Measurements from ENCODE around the gene KREMEN2. TPM values are rescaled to one million over a fixed set of nuclear protein-coding genes. Genes with fewer than 3 reads are reported as not detected.

The KREMEN2 gene
- total and polyA plus RNA-seq, 2 of the 8 experiments (the other 6 are each of a cell fraction or from before 2014, with no cell fraction given) = 6.6 to 7.0 TPM

DNA sequence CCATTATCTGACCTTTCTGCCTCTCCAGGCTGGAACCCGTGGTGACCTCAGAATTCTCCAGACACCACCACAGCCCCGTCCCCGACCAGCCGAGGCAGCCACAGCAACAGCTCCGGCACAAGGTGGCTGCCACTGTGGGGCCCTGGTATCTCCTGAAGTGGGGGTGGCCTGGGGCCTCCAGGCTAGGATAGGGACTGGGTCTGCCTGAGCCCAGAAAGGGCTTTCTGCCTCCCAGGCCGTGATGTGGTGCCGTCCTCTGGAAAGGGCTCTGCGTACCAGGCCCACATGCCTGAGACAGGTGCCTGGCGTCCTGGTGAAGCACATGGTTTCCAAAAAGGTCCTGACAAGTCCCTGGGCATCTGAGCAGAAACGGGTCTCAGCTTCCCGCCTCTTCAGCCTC, 35.3 kb upstream of the KREMEN2 start:
- no peak overlapping the region for H2AFZ ChIP-seq (ENCODE audit: low read length)
- 0 out of 2 replicates have a peak, but pooled peaks cover 3% of the 10 kb centered on the region for H3K79me1 ChIP-seq (ENCODE audit: low read depth, low read length)
- no peak overlapping the region for H2BK15ac ChIP-seq (ENCODE audit: low read length)
- H4K91ac ChIP-seq (replicated peaks; ENCODE audit: insufficient read length, low read length) = no peak overlapping the region
- no peak overlapping the region for H2BK20ac ChIP-seq (ENCODE audit: low read length)
- H4K8ac ChIP-seq (ENCODE audit: extremely low read depth, insufficient read depth, low read length) = no peak overlapping the region; the same call in 1 of the 2 replicates
- no peak overlapping the region for H3K14ac ChIP-seq (ENCODE audit: insufficient read length)
- H3K23me2 ChIP-seq (ENCODE audit: low read depth, low read length) = no peaks in the 10 kb centered on the region; the same call in 1 of the 2 replicates
- no peak overlapping the region for H3K4me3 ChIP-seq (ENCODE audit: extremely low read depth in 1 of 4, insufficient read depth in 2 of 4, low read depth in 3 of 4, low read length in 4 of 4)
- H3K4me2 ChIP-seq (ENCODE audit: insufficient read depth in 1 of 2, low read depth in 2 of 2, low read length in 2 of 2) = no peak overlapping the region
- H2BK120ac ChIP-seq (replicated peaks; ENCODE audit: low read depth, low read length) = no peak overlapping the region
- H3K9me3 ChIP-seq (ENCODE audit: insufficient read depth in 2 of 2, low read depth in 1 of 2, low read length in 1 of 2) = no peaks in the 10 kb centered on the region
- peak overlapping the region; percentile 39; the same call in 1 of the 2 replicates for H2BK12ac ChIP-seq (ENCODE audit: low read depth, low read length)
- 93% methylated on average over 11 of the region's 11 CpGs; no CpG with 5 or more reads in 1 of the 2 experiments for WGBS, 2 experiments (ENCODE audit: extremely low coverage in 1 of 2, insufficient coverage in 1 of 2, insufficient read length in 1 of 2, insufficient replicate concordance in 2 of 2, low coverage in 1 of 2, low lambda C conversion rate in 2 of 2, missing lambda C conversion rate in 1 of 2)
- H2BK5ac ChIP-seq (ENCODE audit: low read depth, low read length) = no peak overlapping the region
- CTCF ChIA-PET (ENCODE audit: partially characterized antibody) = interaction anchor here (1.6 to 10.4 kb wide), 7 partner anchors 15 to 86 kb away, joined by 3 to 98 read pairs (median 13); partner anchors contain the start of gene FLYWCH1
- H3K4me1 ChIP-seq (replicated peaks in 1 of 4; ENCODE audit: control insufficient read depth in 3 of 4, insufficient read depth in 4 of 4, low read length in 3 of 4) = peaks cover 4 to 15% (median 10%) of the 10 kb centered on the region in 4 experiments
- no peaks in the 10 kb centered on the region for H3K27me3 ChIP-seq (replicated peaks in 1 of 4; ENCODE audit: control insufficient read depth in 3 of 4, extremely low read depth in 1 of 4, insufficient read depth in 3 of 4, low read length in 3 of 4)
- FAIRE-seq (no peak), DNase-seq (ENCODE audit: low read depth in 1 of 2, low spot score in 2 of 2) (no peak)
- no peaks in the 10 kb centered on the region for H3K79me2 ChIP-seq (ENCODE audit: control insufficient read depth in 1 of 2, insufficient read depth in 2 of 2, low read length in 2 of 2)
- H4K5ac ChIP-seq (ENCODE audit: insufficient read length, low read depth, low read length) = no peak overlapping the region
- H4K20me1 ChIP-seq (replicated peaks in 1 of 2; ENCODE audit: control insufficient read depth in 1 of 2, insufficient read depth in 2 of 2, low read length in 2 of 2) = no peaks in the 10 kb centered on the region
- H3K56ac ChIP-seq (replicated peaks; ENCODE audit: insufficient read length, low read depth, low read length) = no peak overlapping the region
- no peak overlapping the region for H3K18ac ChIP-seq (ENCODE audit: extremely low read depth, low read length)
- peaks cover 0 to 6% (median 0%) of the 10 kb centered on the region in 4 experiments; a peak in 2 of 8 replicates for H3K36me3 ChIP-seq (ENCODE audit: control insufficient read depth in 2 of 4, insufficient read depth in 4 of 4, low read length in 3 of 4)
- no peak overlapping the region for H2AK5ac ChIP-seq (ENCODE audit: low read depth, low read length)
- H3K23ac ChIP-seq (ENCODE audit: insufficient read length) = no peak overlapping the region
- TF ChIP-seq, protein P1, sequence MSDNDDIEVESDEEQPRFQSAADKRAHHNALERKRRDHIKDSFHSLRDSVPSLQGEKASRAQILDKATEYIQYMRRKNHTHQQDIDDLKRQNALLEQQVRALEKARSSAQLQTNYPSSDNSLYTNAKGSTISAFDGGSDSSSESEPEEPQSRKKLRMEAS (IDR thresholded peaks at IDR 0.05) = peak; percentile 21; the same call in 1 of the 2 replicates
- TF ChIP-seq CBX5 (IDR thresholded peaks at IDR 0.05; ENCODE audit: low read depth, low read length) (no peak), RAD21 (IDR thresholded peaks at IDR 0.05 in 1 of 2, conservative IDR thresholded peaks at IDR 0.05 in 1 of 2; ENCODE audit: low read depth in 2 of 2, low read length in 2 of 2) (no peak)
- TF ChIP-seq, protein P2, sequence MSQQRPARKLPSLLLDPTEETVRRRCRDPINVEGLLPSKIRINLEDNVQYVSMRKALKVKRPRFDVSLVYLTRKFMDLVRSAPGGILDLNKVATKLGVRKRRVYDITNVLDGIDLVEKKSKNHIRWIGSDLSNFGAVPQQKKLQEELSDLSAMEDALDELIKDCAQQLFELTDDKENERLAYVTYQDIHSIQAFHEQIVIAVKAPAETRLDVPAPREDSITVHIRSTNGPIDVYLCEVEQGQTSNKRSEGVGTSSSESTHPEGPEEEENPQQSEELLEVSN (IDR thresholded peaks at IDR 0.05) = peak; percentile 53; the same call in 1 of the 2 replicates
- POLR2A ChIA-PET (ENCODE audit: partially characterized antibody) = interaction anchor here (1.3 kb wide), 2 partner anchors 27 to 46 kb away, joined by 3 to 4 read pairs; no protein-coding TSS in a partner anchor
- no peak overlapping the region for H3K9ac ChIP-seq (replicated peaks in 1 of 4; ENCODE audit: extremely low read depth in 1 of 4, low read depth in 3 of 4, low read length in 3 of 4)
- no peak overlapping the region for H3K27ac ChIP-seq (ENCODE audit: low read depth, low read length)
- no peak overlapping the region for H3K4ac ChIP-seq (replicated peaks; ENCODE audit: insufficient read length, low read depth, low read length)
